Dermis microvascular lymphatic vessel endothelial cell (primary cell): ENCODE results near the gene ALK. TPM values are rescaled to one million over a fixed set of nuclear protein-coding genes. Genes with fewer than 3 reads are reported as not detected.

Source experiments
- DNase-seq, 2 donors: peaks; one replicate each; pipeline versions ENCODE4 v3.0.0 to v3.0.0-alpha.2; 2010; ENCODE audit warnings: low read depth in 2 of 2
- total RNA-seq: library from RNA; depleted of rRNA; stranded (reverse); fragments of >200 nt; gene quantifications from 2 replicates; pipeline ENCODE4 v1.2.1, GENCODE V29; 2014

The ALK gene
- total RNA-seq, 1 donor from 2014 or later, result not detected

DNA sequence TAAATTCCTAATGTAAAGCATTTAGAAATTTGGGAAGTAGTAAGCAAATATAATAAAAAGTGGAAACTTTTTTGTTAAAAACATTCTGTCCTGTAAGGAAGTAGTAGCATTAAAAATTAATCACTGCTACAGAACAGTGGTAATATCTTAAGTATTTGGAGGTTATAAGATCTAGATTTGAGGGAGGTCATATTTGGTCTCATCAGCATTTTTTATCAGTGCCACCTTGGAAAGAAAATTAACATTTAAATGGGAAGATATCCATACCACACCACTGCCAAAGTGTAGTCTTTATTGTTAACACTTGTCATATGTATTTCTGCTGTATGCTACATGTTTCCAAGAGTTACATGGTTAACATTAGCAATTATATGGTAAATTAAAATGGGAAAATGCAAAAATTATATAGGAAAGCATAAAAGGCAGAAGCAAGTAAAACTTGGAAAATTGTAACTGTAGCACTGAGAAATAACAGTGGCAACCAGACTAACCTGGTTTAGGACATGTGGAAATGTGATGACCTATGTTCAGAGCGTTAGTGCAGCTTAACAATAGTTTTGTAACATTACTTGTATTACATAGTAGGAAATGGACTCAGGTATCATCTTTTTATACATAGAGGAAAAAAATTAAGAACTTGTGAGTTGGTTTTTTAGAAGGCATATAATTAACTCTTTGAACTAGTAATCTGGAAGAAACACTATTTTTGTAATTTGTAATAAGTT lies 759.0 kb downstream of the ALK start:
- no peak for DNase-seq

DNA sequence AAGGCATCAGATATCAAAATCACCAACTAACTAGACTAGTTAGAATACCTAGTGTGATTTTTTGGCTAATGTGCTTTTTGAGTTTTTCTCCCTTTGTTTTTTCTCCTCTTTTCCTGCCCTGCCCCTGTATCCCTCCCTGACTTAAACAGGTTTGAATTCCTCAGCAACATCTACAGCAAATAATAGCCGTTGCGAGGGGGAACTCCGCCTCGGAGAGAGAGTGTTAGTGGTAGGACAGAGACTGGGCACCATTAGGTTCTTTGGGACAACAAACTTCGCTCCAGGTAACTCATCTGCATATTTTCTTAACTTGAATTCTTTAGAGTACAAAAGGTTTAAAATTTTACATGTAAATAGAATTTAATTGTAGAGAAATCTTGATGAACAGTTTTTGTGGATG lies 761.2 kb downstream of the ALK start:
- no peak for DNase-seq

DNA sequence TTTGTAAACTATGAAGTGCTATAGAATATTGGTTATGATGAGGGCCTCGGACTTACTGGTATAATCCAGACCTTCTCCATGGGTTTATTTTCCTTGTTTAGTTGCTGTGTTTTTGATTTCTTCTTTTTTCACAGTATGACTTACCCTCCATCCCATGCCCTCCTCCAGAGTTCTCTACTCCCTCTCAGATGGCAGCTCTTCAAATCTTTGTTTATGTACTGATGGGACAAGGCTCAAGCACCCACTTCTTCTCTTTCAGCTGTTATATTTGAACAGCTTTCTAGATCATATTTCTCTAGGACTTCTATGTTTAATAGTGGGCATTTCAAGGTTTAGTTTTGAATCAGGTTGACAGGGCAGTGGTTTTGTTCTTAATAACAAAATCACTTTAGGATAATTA lies 762.3 kb downstream of the ALK start:
- DNase-seq, result no peak

- no peak for DNase-seq
These were observed 764.3 kb downstream of the ALK start for GRCh38 chr2:29157131-29157530.

DNA sequence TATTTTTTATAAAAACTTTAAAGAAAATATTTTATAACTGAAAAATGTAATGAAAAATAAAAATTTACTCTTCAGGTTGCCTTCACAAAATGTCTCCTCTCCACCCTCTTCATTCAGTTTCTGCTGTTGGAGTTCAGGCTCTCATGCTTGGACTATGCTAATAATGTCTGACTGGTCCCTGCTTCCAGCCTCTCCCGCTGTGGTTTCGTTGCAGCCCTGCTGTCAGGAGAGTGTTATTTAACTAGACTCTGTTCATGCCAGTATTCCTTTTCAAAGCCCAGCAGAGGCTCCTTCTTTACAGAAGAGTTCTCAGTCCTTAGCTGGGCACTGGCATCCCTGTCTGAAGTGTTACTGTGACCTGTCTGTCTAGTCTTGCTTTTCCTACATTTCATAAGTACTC lies 765.8 kb downstream of the ALK start:
- DNase-seq, result no peak

DNA sequence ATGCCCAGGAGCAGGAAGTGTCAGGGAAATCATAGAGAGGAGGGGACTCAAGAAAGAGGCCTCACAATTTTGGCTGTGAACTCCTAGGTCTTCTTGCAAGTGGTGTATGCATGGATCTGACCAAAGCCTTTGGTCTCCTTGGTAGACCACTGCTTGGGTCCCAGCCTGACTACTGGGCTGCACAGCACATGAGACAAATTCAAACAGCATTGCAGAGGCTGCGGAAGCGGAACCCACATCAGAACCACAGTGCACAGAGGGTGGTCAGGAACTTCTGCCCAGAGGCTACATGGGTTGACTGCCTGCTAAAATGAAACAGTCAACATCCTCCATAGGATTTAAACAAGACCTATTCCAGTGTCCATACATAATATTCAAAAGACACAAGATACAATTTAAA lies 766.8 kb downstream of the ALK start:
- no peak for DNase-seq

DNA sequence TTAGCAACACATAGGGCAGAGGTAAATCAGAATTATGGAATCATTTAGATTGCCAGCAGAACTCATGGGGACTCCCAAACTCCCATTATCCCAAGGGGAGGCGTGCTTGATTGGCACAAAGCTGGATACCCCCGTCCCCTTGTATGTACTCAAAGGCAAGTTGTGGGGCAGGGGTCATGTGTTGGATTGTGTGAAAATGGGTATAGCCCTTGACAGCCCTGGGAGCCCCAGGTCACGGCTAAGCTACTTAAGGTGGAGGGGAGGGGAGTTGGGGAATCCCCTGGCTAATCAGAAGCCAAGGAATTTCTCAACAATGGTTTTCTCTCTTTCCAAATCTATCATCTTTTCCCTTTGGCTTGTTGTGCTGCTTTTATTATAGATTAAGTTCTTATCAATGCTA lies 773.4 kb downstream of the ALK start:
- no peak for DNase-seq

GRCh38 chr2:29146197-29146596 lies 775.2 kb downstream of the ALK start:
- no peak for DNase-seq

GRCh38 chr2:29143657-29144056 lies 777.7 kb downstream of the ALK start:
- DNase-seq, result no peak

Other genes with a start within 250 kb of the ALK start
- gene YPEL5, start 225.4 kb upstream of the ALK start, total RNA-seq, result 71.2 and 108 TPM in 2 replicates